IMR-90 (cell line): ENCODE measurements around the gene RB1. TPM values are rescaled to one million over a fixed set of nuclear protein-coding genes. Genes with fewer than 3 reads are reported as not detected.

Experiments
- ATAC-seq: fragments of 200-7000 bp; cut with Tn5 transposase; 2 replicates; pipeline ENCODE4 v1.9.1; 2020; ENCODE audit warnings: low read depth, mild to moderate bottlenecking, moderate library complexity
- BruUV-seq: library from RNA; stranded (reverse); fragments of 400-500 nt; replicated peaks from 2 replicates; lab custom pipeline; 2021; lab: Mats Ljungman, UMichigan
- CTCF ChIA-PET: fragments of 300-600 bp; formaldehyde crosslinking; extraction: SDS; loops from one replicate; lab custom pipeline; 2021; ENCODE audit warnings: antibody characterized with exemption; lab: Yijun Ruan, JAX
- POLR2A ChIA-PET: fragments of 300-600 bp; sonication (Branson Sonifier 250); formaldehyde crosslinking; loops from one replicate; lab custom pipeline; 2022; ENCODE audit warnings: antibody characterized with exemption; ENCODE audit not compliant: unreplicated experiment; lab: Charles Lee
- DNase-seq: peaks from one replicate; pipeline ENCODE4 v3.0.0; 2013
- H2AFZ ChIP-seq: replicated peaks from 2 replicates; pipeline ENCODE3; 2013; ENCODE audit warnings: low read length, mild to moderate bottlenecking; ENCODE audit not compliant: poor library complexity
- H2AK5ac ChIP-seq: 2 replicates; pipeline ENCODE4 v1.6.1; 2013; ENCODE audit warnings: low read depth, low read length, inconsistent platforms
- H2AK9ac ChIP-seq: replicated peaks from 2 replicates; pipeline ENCODE3; 2013; ENCODE audit warnings: mild to moderate bottlenecking, low read depth, low read length, moderate library complexity; ENCODE audit not compliant: poor library complexity
- H2BK120ac ChIP-seq: 2 replicates; pipeline ENCODE4 v1.6.1; 2013; ENCODE audit warnings: low read depth, low read length, inconsistent platforms
- H2BK15ac ChIP-seq: 3 replicates; pipeline ENCODE4 v1.6.1; 2013; ENCODE audit warnings: low read depth, low read length, inconsistent platforms
- H2BK20ac ChIP-seq: 2 replicates; pipeline ENCODE4 v1.6.1; 2013; ENCODE audit warnings: low read depth, mild to moderate bottlenecking, inconsistent platforms, low read length, moderate library complexity
- H2BK5ac ChIP-seq: 2 replicates; pipeline ENCODE4 v1.6.1; 2013; ENCODE audit warnings: mild to moderate bottlenecking, low read depth, low read length, inconsistent platforms; ENCODE audit not compliant: poor library complexity, severe bottlenecking
- H3K14ac ChIP-seq: replicated peaks from 2 replicates; pipeline ENCODE4 v1.6.1; 2013; ENCODE audit warnings: low read depth, low read length, inconsistent platforms
- H3K18ac ChIP-seq: 2 replicates; pipeline ENCODE4 v1.6.1; 2013; ENCODE audit warnings: low read depth, low read length, control low read depth
- H3K23ac ChIP-seq: 2 replicates; pipeline ENCODE4 v1.6.1; 2013; ENCODE audit warnings: low read depth, low read length, inconsistent platforms
- H3K27ac ChIP-seq: 2 replicates; pipeline ENCODE4 v1.5.1; 2013; ENCODE audit warnings: mild to moderate bottlenecking, control low read depth, low read length; ENCODE audit not compliant: insufficient read depth
- H3K27me3 ChIP-seq: 2 replicates; pipeline ENCODE4 v1.6.1; 2013; ENCODE audit warnings: low read length; ENCODE audit not compliant: control insufficient read depth, insufficient read depth
- H3K36me3 ChIP-seq: 2 replicates; pipeline ENCODE4 v1.6.1; 2013; ENCODE audit warnings: low read length, mixed read lengths; ENCODE audit not compliant: control insufficient read depth, insufficient read depth
- H3K4ac ChIP-seq: 2 replicates; pipeline ENCODE4 v1.6.1; 2013; ENCODE audit warnings: low read depth, low read length, inconsistent platforms
- H3K4me1 ChIP-seq: 2 replicates; pipeline ENCODE4 v1.6.1; 2013; ENCODE audit warnings: low read length, mixed read lengths; ENCODE audit not compliant: control insufficient read depth, insufficient read depth
- H3K4me2 ChIP-seq: 2 replicates; pipeline ENCODE4 v1.6.1; 2013; ENCODE audit warnings: low read depth, mild to moderate bottlenecking, control low read depth, low read length, moderate library complexity
- H3K4me3 ChIP-seq: 2 replicates; pipeline ENCODE4 v1.5.1; 2013; ENCODE audit warnings: low read depth, mild to moderate bottlenecking, control low read depth, low read length, moderate library complexity; ENCODE audit not compliant: insufficient read depth
- H3K56ac ChIP-seq: 2 replicates; pipeline ENCODE4 v1.6.1; 2013; ENCODE audit warnings: low read length, inconsistent platforms; ENCODE audit not compliant: insufficient read depth; ENCODE audit errors: extremely low read depth
- H3K79me1 ChIP-seq, 2 experiments: 2 replicates each; pipeline ENCODE4 v1.6.1; 2013; ENCODE audit warnings: low read length in 2 of 2, inconsistent platforms in 1 of 2, low read depth in 1 of 2
- H3K9ac ChIP-seq: 2 replicates; pipeline ENCODE4 v1.6.1; 2013; ENCODE audit warnings: low read depth, low read length, control low read depth
- H3K9me1 ChIP-seq: 2 replicates; pipeline ENCODE4 v1.6.1; 2013; ENCODE audit warnings: low read length, inconsistent platforms; ENCODE audit not compliant: insufficient read depth
- H3K9me3 ChIP-seq: 2 replicates; pipeline ENCODE4 v1.6.1; 2013; ENCODE audit warnings: low read length; ENCODE audit not compliant: control insufficient read depth, insufficient read depth
- H4K20me1 ChIP-seq: 2 replicates; pipeline ENCODE4 v1.6.1; 2013; ENCODE audit warnings: low read length, inconsistent platforms; ENCODE audit not compliant: insufficient read depth
- H4K5ac ChIP-seq: 2 replicates; pipeline ENCODE4 v1.6.1; 2013; ENCODE audit warnings: mild to moderate bottlenecking, low read depth, low read length, control low read depth
- H4K8ac ChIP-seq, 2 experiments: 2 replicates each; pipeline ENCODE4 v1.6.1; 2013; ENCODE audit warnings: low read depth in 2 of 2, low read length in 2 of 2, control low read depth in 1 of 2, inconsistent platforms in 1 of 2
- H4K91ac ChIP-seq: 2 replicates; pipeline ENCODE4 v1.6.1; 2013; ENCODE audit warnings: low read depth, low read length, inconsistent platforms; ENCODE audit not compliant: insufficient read depth
- BHLHE40 ChIP-seq: fragments of 150-350 bp; IDR thresholded peaks from 2 replicates; pipeline ENCODE4 v1.6.1; 2016; ENCODE audit warnings: mild to moderate bottlenecking, low read depth, low read length
- CEBPB ChIP-seq: IDR thresholded peaks from 2 replicates; pipeline ENCODE4 v1.6.1; 2012; ENCODE audit warnings: low read depth, low read length, improper control_type of control experiment
- CHD1 ChIP-seq: IDR thresholded peaks from 2 replicates; pipeline ENCODE4 v1.6.1; 2012; ENCODE audit warnings: low read depth, low read length, improper control_type of control experiment
- FOS ChIP-seq: fragments of 150-350 bp; IDR thresholded peaks from 2 replicates; pipeline ENCODE4 v1.6.1; 2016; ENCODE audit warnings: low read depth, low read length
- MAZ ChIP-seq: IDR thresholded peaks from 2 replicates; pipeline ENCODE4 v1.6.1; 2012; ENCODE audit warnings: low read depth, mild to moderate bottlenecking, low read length, improper control_type of control experiment, moderate library complexity, borderline replicate concordance
- MXI1 ChIP-seq: IDR thresholded peaks from 2 replicates; pipeline ENCODE4 v1.6.1; 2012; ENCODE audit warnings: low read depth, mild to moderate bottlenecking, low read length, moderate library complexity, borderline replicate concordance
- NFE2L2 ChIP-seq: fragments of 150-350 bp; IDR thresholded peaks from 2 replicates; pipeline ENCODE4 v1.6.1; 2016; ENCODE audit warnings: low read depth, mild to moderate bottlenecking, low read length
- POLR2A ChIP-seq: IDR thresholded peaks from 2 replicates; pipeline ENCODE4 v1.6.1; 2012; ENCODE audit warnings: mild to moderate bottlenecking, low read depth, low read length
- RAD21 ChIP-seq: IDR thresholded peaks from 2 replicates; pipeline ENCODE4 v1.6.1; 2012; ENCODE audit warnings: low read length, improper control_type of control experiment
- RCOR1 ChIP-seq: IDR thresholded peaks from 2 replicates; pipeline ENCODE4 v1.6.1; 2012; ENCODE audit warnings: mild to moderate bottlenecking, low read length, improper control_type of control experiment; ENCODE audit not compliant: insufficient replicate concordance
- RFX5 ChIP-seq: IDR thresholded peaks from 2 replicates; pipeline ENCODE4 v1.8.0; 2012; ENCODE audit warnings: low read depth, mild to moderate bottlenecking, low read length, moderate library complexity
- SMC3 ChIP-seq: fragments of 150-350 bp; IDR thresholded peaks from 2 replicates; pipeline ENCODE4 v1.6.1; 2016; ENCODE audit warnings: low read depth, mild to moderate bottlenecking, antibody characterized with exemption, low read length, moderate library complexity
- USF2 ChIP-seq: fragments of 150-350 bp; IDR thresholded peaks from 2 replicates; pipeline ENCODE4 v1.6.1; 2017; ENCODE audit warnings: mild to moderate bottlenecking, antibody characterized with exemption, low read length, low read depth
- WGBS, 2 experiments: methylation state at CpG; one replicate each; pipeline versions ENCODE4 v1.1.5 to v1.1.7; 2013; ENCODE audit warnings: missing lambda C conversion rate in 2 of 2; ENCODE audit not compliant: insufficient read length in 1 of 2; ENCODE audit errors: extremely low coverage in 2 of 2; 5-methylcytosine and 5-hydroxymethylcytosine counted together
- dilution Hi-C: fragments of 300-500 bp; cut with HindIII; formaldehyde crosslinking; loops from one replicate; pipeline ENCODE4 v1.14.3; 2018; ENCODE audit warnings: low sequenced_read_pairs; ENCODE audit not compliant: unreplicated experiment
- in situ Hi-C: fragments of 300-500 bp; cut with MboI; formaldehyde crosslinking; loops from 3 replicates; pipeline ENCODE4 v1.14.3; 2019; ENCODE audit warnings: low sequenced_read_pairs, inconsistent platforms, mixed read lengths
- intact Hi-C: fragments of 100-400 bp; cut with micrococcal nuclease; formaldehyde crosslinking; loops from 2 replicates; pipeline ENCODE4 v1.10.0; 2022
- polyA plus RNA-seq, 3 experiments: library from polyadenylated mRNA; depleted of rRNA; stranded (reverse); fragments of >200 nt; gene quantifications; 2 replicates each; pipeline ENCODE4 v1.2.3, GENCODE V29; 2012; ENCODE audit warnings: low replicate concordance in 1 of 3
- total RNA-seq: library from RNA; depleted of rRNA; stranded (reverse); fragments of >200 nt; gene quantifications from 2 replicates; pipeline ENCODE4 v1.2.3, GENCODE V29; 2012
- TF ChIP-seq, protein P1 (sequence below): conservative IDR thresholded peaks from 2 replicates; pipeline ENCODE4 v1.5.1; 2012; ENCODE audit warnings: mild to moderate bottlenecking, low read depth, low read length, improper control_type of control experiment
- TF ChIP-seq, protein P2 (sequence below): fragments of 150-350 bp; IDR thresholded peaks from 2 replicates; pipeline ENCODE4 v1.6.1; 2016; ENCODE audit warnings: low read depth, mild to moderate bottlenecking, low read length, moderate library complexity, borderline replicate concordance

Gene RB1
- total and polyA plus RNA-seq, 2 of the 4 experiments (the other 2 are of a cell fraction): 11.4 to 15.4 TPM

GRCh38 chr13:48344264-48344663, 40.7 kb downstream of the RB1 start:
- Histone ChIP-seq H2AFZ (no peak overlapping the region), H3K4ac (no peak overlapping the region), H3K9ac (no peak overlapping the region), H3K14ac (no peak overlapping the region), H2BK120ac (no peak overlapping the region), H2BK5ac (no peak overlapping the region), H3K4me2 (no peak overlapping the region), H3K4me1 (no peaks in the 10 kb centered on the region), H3K27me3 (no peaks in the 10 kb centered on the region), H2BK15ac (no peak overlapping the region), H2BK20ac (no peak overlapping the region), H3K36me3 (peaks cover 3% of the 10 kb centered on the region; the same call in 1 of the 2 replicates), H2AK5ac (no peak overlapping the region), H3K56ac (no peak overlapping the region), H3K9me1 (peaks cover 3% of the 10 kb centered on the region; the same call in 1 of the 2 replicates), H4K8ac (no peak overlapping the region), H3K4me3 (no peak overlapping the region), H3K27ac (no peak overlapping the region), H3K79me1 (peaks cover 0 to 3% of the 10 kb centered on the region in 2 experiments; a peak in 1 of 4 replicates), H4K5ac (no peak overlapping the region), H4K20me1 (no peaks in the 10 kb centered on the region), H3K18ac (no peak overlapping the region), H3K9me3 (no peaks in the 10 kb centered on the region), H2AK9ac (no peak overlapping the region), H3K23ac (no peak overlapping the region), H4K91ac (no peak overlapping the region)
- in situ Hi-C loops: no loop called here
- BruUV-seq: no TSS peak
- ATAC-seq (no peak), DNase-seq (no peak)
- ChIA-PET POLR2A (no interaction called here), CTCF (no interaction called here)
- TF ChIP-seq NFE2L2 (no peak), MXI1 (no peak), RCOR1 (no peak), CEBPB (no peak), MAZ (no peak), CHD1 (no peak), SMC3 (no peak), RFX5 (no peak), RAD21 (no peak), USF2 (no peak), FOS (no peak), BHLHE40 (no peak), POLR2A (no peak)
- TF ChIP-seq, protein P1, sequence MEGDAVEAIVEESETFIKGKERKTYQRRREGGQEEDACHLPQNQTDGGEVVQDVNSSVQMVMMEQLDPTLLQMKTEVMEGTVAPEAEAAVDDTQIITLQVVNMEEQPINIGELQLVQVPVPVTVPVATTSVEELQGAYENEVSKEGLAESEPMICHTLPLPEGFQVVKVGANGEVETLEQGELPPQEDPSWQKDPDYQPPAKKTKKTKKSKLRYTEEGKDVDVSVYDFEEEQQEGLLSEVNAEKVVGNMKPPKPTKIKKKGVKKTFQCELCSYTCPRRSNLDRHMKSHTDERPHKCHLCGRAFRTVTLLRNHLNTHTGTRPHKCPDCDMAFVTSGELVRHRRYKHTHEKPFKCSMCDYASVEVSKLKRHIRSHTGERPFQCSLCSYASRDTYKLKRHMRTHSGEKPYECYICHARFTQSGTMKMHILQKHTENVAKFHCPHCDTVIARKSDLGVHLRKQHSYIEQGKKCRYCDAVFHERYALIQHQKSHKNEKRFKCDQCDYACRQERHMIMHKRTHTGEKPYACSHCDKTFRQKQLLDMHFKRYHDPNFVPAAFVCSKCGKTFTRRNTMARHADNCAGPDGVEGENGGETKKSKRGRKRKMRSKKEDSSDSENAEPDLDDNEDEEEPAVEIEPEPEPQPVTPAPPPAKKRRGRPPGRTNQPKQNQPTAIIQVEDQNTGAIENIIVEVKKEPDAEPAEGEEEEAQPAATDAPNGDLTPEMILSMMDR: no peak
- TF ChIP-seq, protein P2, sequence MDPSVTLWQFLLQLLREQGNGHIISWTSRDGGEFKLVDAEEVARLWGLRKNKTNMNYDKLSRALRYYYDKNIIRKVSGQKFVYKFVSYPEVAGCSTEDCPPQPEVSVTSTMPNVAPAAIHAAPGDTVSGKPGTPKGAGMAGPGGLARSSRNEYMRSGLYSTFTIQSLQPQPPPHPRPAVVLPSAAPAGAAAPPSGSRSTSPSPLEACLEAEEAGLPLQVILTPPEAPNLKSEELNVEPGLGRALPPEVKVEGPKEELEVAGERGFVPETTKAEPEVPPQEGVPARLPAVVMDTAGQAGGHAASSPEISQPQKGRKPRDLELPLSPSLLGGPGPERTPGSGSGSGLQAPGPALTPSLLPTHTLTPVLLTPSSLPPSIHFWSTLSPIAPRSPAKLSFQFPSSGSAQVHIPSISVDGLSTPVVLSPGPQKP: no peak
- WGBS, 2 experiments: no CpG with 5 or more reads among the region's 2 CpGs
- dilution Hi-C loops: no loop called here
- intact Hi-C loops: no loop called here
